WTC11 (cell line): ENCODE results near the gene C19orf44.

Experiments
- ATF2 ChIP-seq: sonication (generic); formaldehyde crosslinking; IDR thresholded peaks from 2 replicates; pipeline ENCODE4 v1.8.1; 2022; ENCODE audit warnings: low read depth, missing genetic modification reagents, borderline replicate concordance
- CTCF ChIP-seq: fragments of 200-600 bp; IDR thresholded peaks from 2 replicates; pipeline ENCODE4 v1.8.0; 2022; ENCODE audit warnings: antibody characterized with exemption
- IRF1 ChIP-seq: sonication (generic); formaldehyde crosslinking; IDR thresholded peaks from 2 replicates; pipeline ENCODE4 v1.8.0; 2023; ENCODE audit warnings: missing genetic modification reagents
- JAZF1 ChIP-seq: fragments of 250-450 bp; sonication (Bioruptor Pico); IDR thresholded peaks from 2 replicates; pipeline ENCODE4 v1.9.0; 2021; ENCODE audit warnings: moderate library complexity, mild to moderate bottlenecking, inconsistent platforms
- JUN ChIP-seq: sonication (generic); formaldehyde crosslinking; IDR thresholded peaks from 2 replicates; pipeline ENCODE4 v1.8.0; 2023; ENCODE audit warnings: mild to moderate bottlenecking, missing genetic modification reagents
- MAX ChIP-seq: sonication (generic); formaldehyde crosslinking; IDR thresholded peaks from 2 replicates; pipeline ENCODE4 v1.8.0; 2022; ENCODE audit warnings: mild to moderate bottlenecking, missing genetic modification reagents
- MLX ChIP-seq: sonication (generic); formaldehyde crosslinking; IDR thresholded peaks from 2 replicates; pipeline ENCODE4 v1.8.1; 2023; ENCODE audit warnings: mild to moderate bottlenecking, missing genetic modification reagents, moderate library complexity
- NFYB ChIP-seq: sonication (generic); formaldehyde crosslinking; conservative IDR thresholded peaks from 2 replicates; pipeline ENCODE4 v1.8.0; 2022; ENCODE audit warnings: low read depth, missing genetic modification reagents
- ZNF121 ChIP-seq: sonication (generic); formaldehyde crosslinking; IDR thresholded peaks from 2 replicates; pipeline ENCODE4 v1.8.0; 2023; ENCODE audit warnings: missing genetic modification reagents
- ZNF281 ChIP-seq: sonication (generic); formaldehyde crosslinking; IDR thresholded peaks from 2 replicates; pipeline ENCODE4 v1.8.0; 2023; ENCODE audit warnings: mild to moderate bottlenecking, missing genetic modification reagents
- TF ChIP-seq, protein P1 (sequence below): sonication (generic); formaldehyde crosslinking; IDR thresholded peaks from 2 replicates; pipeline ENCODE4 v1.8.1; 2023; ENCODE audit warnings: mild to moderate bottlenecking, missing genetic modification reagents

DNA sequence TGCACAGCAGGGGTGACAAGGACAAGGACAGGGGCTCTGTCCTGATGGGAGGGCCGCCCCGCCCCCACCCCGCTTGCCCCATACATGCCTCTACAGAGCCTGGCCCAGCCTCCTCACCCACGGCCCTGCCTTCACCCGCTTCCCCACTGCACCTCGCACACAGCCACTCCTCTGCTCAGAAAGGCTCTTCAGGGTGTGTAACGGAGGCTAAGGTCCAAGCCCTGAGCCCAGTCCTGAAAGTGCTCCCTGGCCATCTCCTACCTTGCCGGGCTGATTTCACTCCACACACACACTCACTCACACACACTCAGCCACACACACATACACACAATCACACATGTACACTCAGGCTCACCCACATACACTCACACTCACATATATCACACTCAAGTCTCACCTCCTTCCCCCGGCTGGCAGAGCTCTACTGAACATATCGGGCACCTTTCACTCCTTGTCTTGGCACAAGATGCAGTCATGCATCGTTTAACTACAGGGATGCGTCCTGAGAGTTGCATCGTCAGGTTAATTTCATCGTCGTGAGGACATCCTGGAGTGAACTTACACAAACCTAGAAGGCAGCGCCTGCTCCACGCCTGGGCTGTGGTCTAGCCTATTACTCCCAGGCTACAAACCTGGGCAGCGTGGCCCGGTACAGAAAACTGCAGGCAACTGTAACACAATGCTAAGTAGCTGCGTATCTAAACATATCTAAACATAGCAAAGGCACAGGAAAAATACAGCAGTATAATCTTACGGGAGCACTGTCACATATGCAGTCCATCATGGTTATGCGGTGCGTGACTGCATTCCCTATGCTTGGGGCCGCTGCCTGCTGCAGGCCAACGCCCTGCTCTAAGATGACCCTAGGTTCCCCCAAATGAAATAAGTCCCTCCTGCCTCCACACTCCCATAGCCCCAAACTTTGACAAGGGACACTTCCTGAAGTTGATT, 37.5 kb upstream of the C19orf44 start:
- TF ChIP-seq NFYB (no peak), IRF1 (CRISPR knock-in tag) (no peak), CTCF (no peak), ZNF281 (CRISPR knock-in tag) (no peak), JAZF1 (CRISPR knock-in tag) (no peak), MAX (CRISPR knock-in tag) (no peak), ATF2 (CRISPR knock-in tag) (no peak), JUN (CRISPR knock-in tag) (no peak), MLX (CRISPR knock-in tag) (no peak), ZNF121 (CRISPR knock-in tag) (no peak)
- TF ChIP-seq, protein P1, sequence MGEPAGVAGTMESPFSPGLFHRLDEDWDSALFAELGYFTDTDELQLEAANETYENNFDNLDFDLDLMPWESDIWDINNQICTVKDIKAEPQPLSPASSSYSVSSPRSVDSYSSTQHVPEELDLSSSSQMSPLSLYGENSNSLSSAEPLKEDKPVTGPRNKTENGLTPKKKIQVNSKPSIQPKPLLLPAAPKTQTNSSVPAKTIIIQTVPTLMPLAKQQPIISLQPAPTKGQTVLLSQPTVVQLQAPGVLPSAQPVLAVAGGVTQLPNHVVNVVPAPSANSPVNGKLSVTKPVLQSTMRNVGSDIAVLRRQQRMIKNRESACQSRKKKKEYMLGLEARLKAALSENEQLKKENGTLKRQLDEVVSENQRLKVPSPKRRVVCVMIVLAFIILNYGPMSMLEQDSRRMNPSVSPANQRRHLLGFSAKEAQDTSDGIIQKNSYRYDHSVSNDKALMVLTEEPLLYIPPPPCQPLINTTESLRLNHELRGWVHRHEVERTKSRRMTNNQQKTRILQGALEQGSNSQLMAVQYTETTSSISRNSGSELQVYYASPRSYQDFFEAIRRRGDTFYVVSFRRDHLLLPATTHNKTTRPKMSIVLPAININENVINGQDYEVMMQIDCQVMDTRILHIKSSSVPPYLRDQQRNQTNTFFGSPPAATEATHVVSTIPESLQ, result no peak
